ENCODE results near the gene WWOX. TPM values are rescaled to one million over a fixed set of nuclear protein-coding genes. Genes with fewer than 3 reads are reported as not detected.

Gene WWOX
- total and polyA plus RNA-seq, 2 of the 4 experiments (the other 2 are of a cell fraction), result 2.7 to 5.4 TPM

- no peak overlapping the region for H4K91ac ChIP-seq (ENCODE audit: insufficient read depth, low read depth, low read length)
- in situ Hi-C loops (cut with MboI; ENCODE audit: low sequenced_read_pairs), result no loop called here
- H2BK15ac ChIP-seq (ENCODE audit: low read depth, low read length), result no peak overlapping the region
- no peak overlapping the region for H3K23ac ChIP-seq (ENCODE audit: low read depth, low read length)
- H3K56ac ChIP-seq (ENCODE audit: extremely low read depth, insufficient read depth, low read length), result no peak overlapping the region
- intact Hi-C loops (cut with micrococcal nuclease), result no loop called here
- H3K4me3 ChIP-seq (ENCODE audit: insufficient read depth, low read depth, low read length), result no peak overlapping the region
- H4K8ac ChIP-seq (ENCODE audit: low read depth in 2 of 2, low read length in 2 of 2), result no peak overlapping the region
- ChIA-PET CTCF (no interaction called here), POLR2A (ENCODE audit: unreplicated experiment) (no interaction called here)
- no peak overlapping the region for H3K14ac ChIP-seq (replicated peaks; ENCODE audit: low read depth, low read length)
- H3K4me1 ChIP-seq (ENCODE audit: control insufficient read depth, insufficient read depth, low read length), result no peaks in the 10 kb centered on the region
- H3K4ac ChIP-seq (ENCODE audit: low read depth, low read length), result no peak overlapping the region
- dilution Hi-C loops (cut with HindIII; ENCODE audit: low sequenced_read_pairs, unreplicated experiment), result no loop called here
- no peak overlapping the region for H3K18ac ChIP-seq (ENCODE audit: low read depth, low read length)
- H3K4me2 ChIP-seq (ENCODE audit: low read depth, low read length), result no peak overlapping the region
- ATAC-seq (ENCODE audit: low read depth) (no peak), DNase-seq (no peak)
- H3K9me3 ChIP-seq (ENCODE audit: control insufficient read depth, insufficient read depth, low read length), result peaks cover 17% of the 10 kb centered on the region
- no peaks in the 10 kb centered on the region for H3K36me3 ChIP-seq (ENCODE audit: control insufficient read depth, insufficient read depth, low read length)
- no TSS peak for BruUV-seq (replicated peaks)
- no peak overlapping the region for H3K9ac ChIP-seq (ENCODE audit: low read depth, low read length)
- H2BK5ac ChIP-seq (ENCODE audit: low read depth, low read length, poor library complexity, severe bottlenecking), result no peak overlapping the region
- no peak overlapping the region for H2AK5ac ChIP-seq (ENCODE audit: low read depth, low read length)
- H3K79me1 ChIP-seq (ENCODE audit: low read depth in 1 of 2, low read length in 2 of 2), result no peaks in the 10 kb centered on the region
- H2BK120ac ChIP-seq (ENCODE audit: low read depth, low read length), result no peak overlapping the region
- H2AK9ac ChIP-seq (replicated peaks; ENCODE audit: low read depth, low read length, poor library complexity), result no peak overlapping the region
- TF ChIP-seq USF2 (IDR thresholded peaks at IDR 0.05; ENCODE audit: low read depth, low read length), result no peak
- no peak for TF ChIP-seq BHLHE40 (IDR thresholded peaks at IDR 0.05; ENCODE audit: low read depth, low read length)
- TF ChIP-seq MXI1 (IDR thresholded peaks at IDR 0.05; ENCODE audit: borderline replicate concordance, low read depth, low read length), result no peak
- TF ChIP-seq POLR2A (IDR thresholded peaks at IDR 0.05; ENCODE audit: low read depth, low read length), result no peak
- no peak for TF ChIP-seq RCOR1 (IDR thresholded peaks at IDR 0.05; ENCODE audit: insufficient replicate concordance, low read length)
- TF ChIP-seq CEBPB (IDR thresholded peaks at IDR 0.05; ENCODE audit: low read depth, low read length), result no peak
- no peak for TF ChIP-seq NFE2L2 (IDR thresholded peaks at IDR 0.05; ENCODE audit: low read depth, low read length)
- TF ChIP-seq MAFK (IDR thresholded peaks at IDR 0.05; ENCODE audit: low read depth, low read length), result no peak
- no peak for TF ChIP-seq SMC3 (IDR thresholded peaks at IDR 0.05; ENCODE audit: low read depth, low read length)
- no peak for TF ChIP-seq RFX5 (IDR thresholded peaks at IDR 0.05; ENCODE audit: low read depth, low read length)
- TF ChIP-seq ELK1 (IDR thresholded peaks at IDR 0.05; ENCODE audit: borderline replicate concordance, low read depth, low read length), result no peak
- TF ChIP-seq MAZ (IDR thresholded peaks at IDR 0.05; ENCODE audit: borderline replicate concordance, low read depth, low read length), result no peak
- TF ChIP-seq RAD21 (IDR thresholded peaks at IDR 0.05; ENCODE audit: low read length), result no peak
- no peak for TF ChIP-seq FOS (IDR thresholded peaks at IDR 0.05; ENCODE audit: low read depth, low read length)
- TF ChIP-seq CTCF (conservative IDR thresholded peaks at IDR 0.05; ENCODE audit: low read depth, low read length), result no peak
- TF ChIP-seq CHD1 (IDR thresholded peaks at IDR 0.05; ENCODE audit: low read depth, low read length), result no peak
- no peaks in the 10 kb centered on the region for H3K9me1 ChIP-seq (ENCODE audit: insufficient read depth, low read length)
- no peak overlapping the region for H2BK20ac ChIP-seq (ENCODE audit: low read depth, low read length)
- no peak overlapping the region for H3K27ac ChIP-seq (ENCODE audit: insufficient read depth, low read length)
- H4K20me1 ChIP-seq (ENCODE audit: insufficient read depth, low read length), result no peaks in the 10 kb centered on the region
- no peak overlapping the region for H4K5ac ChIP-seq (ENCODE audit: low read depth, low read length)
- no peak overlapping the region for H2AFZ ChIP-seq (replicated peaks; ENCODE audit: low read length, poor library complexity)
- WGBS, 2 experiments (ENCODE audit: extremely low coverage in 2 of 2, insufficient read length in 1 of 2), result no CpG with 5 or more reads among the region's 3 CpGs
- no peaks in the 10 kb centered on the region for H3K27me3 ChIP-seq (ENCODE audit: control insufficient read depth, insufficient read depth, low read length)
Observed at GRCh38 chr16:78786635-78787034, 687.2 kb downstream of the WWOX start.
